ENCODE measurements around the gene PTCSC3. TPM values are rescaled to one million over a fixed set of nuclear protein-coding genes. Genes with fewer than 3 reads are reported as not detected.

Gene PTCSC3
- total RNA-seq, 1 donor from 2014 or later = not detected

- Histone ChIP-seq H3K9me3 (ENCODE audit: low read depth) (no peaks in the 10 kb centered on the region), H2AFZ (replicated peaks) (peak overlapping the region; percentile 92), H3K79me2 (ENCODE audit: low read depth) (no peaks in the 10 kb centered on the region), H3K9ac (no peak overlapping the region), H3K27ac (no peak overlapping the region), H3K4me1 (peaks cover 4% of the 10 kb centered on the region), H4K20me1 (ENCODE audit: low read depth) (no peaks in the 10 kb centered on the region), H3K4me3 (peak overlapping the region; percentile 21), H3F3A (ENCODE audit: low read depth) (peaks cover 4% of the 10 kb centered on the region), H3K36me3 (no peaks in the 10 kb centered on the region), H3K4me2 (peak overlapping the region; percentile 52), H3K27me3 (peaks cover 6% of the 10 kb centered on the region)
- H3K9me3 Mint-ChIP-seq = peaks cover 9% of the 10 kb centered on the region
- TF ChIP-seq, protein P1, sequence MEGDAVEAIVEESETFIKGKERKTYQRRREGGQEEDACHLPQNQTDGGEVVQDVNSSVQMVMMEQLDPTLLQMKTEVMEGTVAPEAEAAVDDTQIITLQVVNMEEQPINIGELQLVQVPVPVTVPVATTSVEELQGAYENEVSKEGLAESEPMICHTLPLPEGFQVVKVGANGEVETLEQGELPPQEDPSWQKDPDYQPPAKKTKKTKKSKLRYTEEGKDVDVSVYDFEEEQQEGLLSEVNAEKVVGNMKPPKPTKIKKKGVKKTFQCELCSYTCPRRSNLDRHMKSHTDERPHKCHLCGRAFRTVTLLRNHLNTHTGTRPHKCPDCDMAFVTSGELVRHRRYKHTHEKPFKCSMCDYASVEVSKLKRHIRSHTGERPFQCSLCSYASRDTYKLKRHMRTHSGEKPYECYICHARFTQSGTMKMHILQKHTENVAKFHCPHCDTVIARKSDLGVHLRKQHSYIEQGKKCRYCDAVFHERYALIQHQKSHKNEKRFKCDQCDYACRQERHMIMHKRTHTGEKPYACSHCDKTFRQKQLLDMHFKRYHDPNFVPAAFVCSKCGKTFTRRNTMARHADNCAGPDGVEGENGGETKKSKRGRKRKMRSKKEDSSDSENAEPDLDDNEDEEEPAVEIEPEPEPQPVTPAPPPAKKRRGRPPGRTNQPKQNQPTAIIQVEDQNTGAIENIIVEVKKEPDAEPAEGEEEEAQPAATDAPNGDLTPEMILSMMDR (IDR thresholded peaks at IDR 0.05) = no peak
- no peak for TF ChIP-seq EZH2phosphoT487 (IDR thresholded peaks at IDR 0.05)
- no peak for TF ChIP-seq EZH2 (IDR thresholded peaks at IDR 0.05)
- H3K36me3 Mint-ChIP-seq = no peaks in the 10 kb centered on the region
- peaks cover 3% of the 10 kb centered on the region for H3K4me1 Mint-ChIP-seq
- H3K27me3 Mint-ChIP-seq (ENCODE audit: insufficient read depth, low read depth) = peaks cover 4% of the 10 kb centered on the region
- no peak for DNase-seq (ENCODE audit: low spot score)
- no peak overlapping the region for H3K27ac Mint-ChIP-seq
- no peak overlapping the region for H3K4me3 Mint-ChIP-seq
These were observed 14.3 kb downstream of the PTCSC3 start for GRCh38 chr14:36162267-36162666.

- H3K27me3 ChIP-seq = peaks cover 6% of the 10 kb centered on the region
- H3K27ac Mint-ChIP-seq = no peak overlapping the region
- H3K36me3 Mint-ChIP-seq = no peaks in the 10 kb centered on the region
- DNase-seq (ENCODE audit: low spot score) = no peak
- no peaks in the 10 kb centered on the region for H3K36me3 ChIP-seq
- peak overlapping the region; percentile 92 for H2AFZ ChIP-seq (replicated peaks)
- H3F3A ChIP-seq (ENCODE audit: low read depth) = no peaks in the 10 kb centered on the region
- no peak overlapping the region for H3K4me3 Mint-ChIP-seq
- no peak overlapping the region for H3K9ac ChIP-seq
- H3K4me3 ChIP-seq = peak overlapping the region; percentile 21
- no peaks in the 10 kb centered on the region for H3K4me1 ChIP-seq
- no peaks in the 10 kb centered on the region for H3K9me3 ChIP-seq (ENCODE audit: low read depth)
- no peaks in the 10 kb centered on the region for H3K79me2 ChIP-seq (ENCODE audit: low read depth)
- H3K27ac ChIP-seq = no peak overlapping the region
- no peaks in the 10 kb centered on the region for H3K4me1 Mint-ChIP-seq
- peak overlapping the region; percentile 52 for H3K4me2 ChIP-seq
- peaks cover 4% of the 10 kb centered on the region for H3K27me3 Mint-ChIP-seq (ENCODE audit: insufficient read depth, low read depth)
- TF ChIP-seq EZH2 (IDR thresholded peaks at IDR 0.05) = no peak
- TF ChIP-seq, protein P1 (IDR thresholded peaks at IDR 0.05) = no peak
- no peak for TF ChIP-seq EZH2phosphoT487 (IDR thresholded peaks at IDR 0.05)
- no peaks in the 10 kb centered on the region for H4K20me1 ChIP-seq (ENCODE audit: low read depth)
- H3K9me3 Mint-ChIP-seq = peaks cover 9% of the 10 kb centered on the region
These were observed 14.7 kb downstream of the PTCSC3 start for GRCh38 chr14:36161776-36162175.

- Histone ChIP-seq H3K27me3 (no peaks in the 10 kb centered on the region), H2AFZ (replicated peaks) (no peak overlapping the region), H3K9me3 (ENCODE audit: low read depth) (peaks cover 8% of the 10 kb centered on the region), H4K20me1 (ENCODE audit: low read depth) (no peaks in the 10 kb centered on the region), H3K4me2 (no peak overlapping the region), H3K9ac (no peak overlapping the region), H3K79me2 (ENCODE audit: low read depth) (no peaks in the 10 kb centered on the region), H3K4me1 (no peaks in the 10 kb centered on the region), H3K27ac (no peak overlapping the region), H3K36me3 (no peaks in the 10 kb centered on the region), H3F3A (ENCODE audit: low read depth) (no peaks in the 10 kb centered on the region), H3K4me3 (no peak overlapping the region)
- Mint-ChIP-seq H3K9me3 (peaks cover 16% of the 10 kb centered on the region), H3K27ac (no peak overlapping the region), H3K27me3 (ENCODE audit: insufficient read depth, low read depth) (peaks cover 2% of the 10 kb centered on the region), H3K36me3 (no peaks in the 10 kb centered on the region), H3K4me3 (no peak overlapping the region), H3K4me1 (no peaks in the 10 kb centered on the region)
- TF ChIP-seq EZH2 (IDR thresholded peaks at IDR 0.05) (no peak), EZH2phosphoT487 (IDR thresholded peaks at IDR 0.05) (no peak)
- TF ChIP-seq, protein P1 (IDR thresholded peaks at IDR 0.05) = no peak
- DNase-seq (ENCODE audit: low spot score) = no peak
These were observed 25.2 kb downstream of the PTCSC3 start for GRCh38 chr14:36151335-36151734.
